Measurements from ENCODE around the gene TMEM167A.
"Not testable (repeated sequence)": the region's sequence is repeated elsewhere in the genome, so short reads cannot be mapped to it uniquely, and the experiment has no call there.

TMEM167A gene

GRCh38 chr5:83090169-83090568, 13.0 kb upstream of the TMEM167A start:
- DNase-seq (ENCODE audit: low read depth, low spot score), result no peak

- no peak for DNase-seq (ENCODE audit: low read depth, low spot score)
These were observed 7.9 kb upstream of the TMEM167A start for GRCh38 chr5:83085106-83085505.

- DNase-seq (ENCODE audit: low read depth, low spot score), result no peak
These were observed 7.1 kb upstream of the TMEM167A start for GRCh38 chr5:83084336-83084735.

GRCh38 chr5:83082750-83083149, 5.6 kb upstream of the TMEM167A start:
- no peak for DNase-seq (ENCODE audit: low read depth, low spot score)

- peak; percentile 9 for DNase-seq (ENCODE audit: low read depth, low spot score)
These were observed 568 bp upstream of the TMEM167A start for GRCh38 chr5:83077662-83078261.

GRCh38 chr5:83072966-83073365, 4.2 kb downstream of the TMEM167A start:
- DNase-seq (ENCODE audit: low read depth, low spot score), result no peak

- no peak for DNase-seq (ENCODE audit: low read depth, low spot score)
These were observed 5.7 kb downstream of the TMEM167A start for GRCh38 chr5:83071286-83072051.

- no peak for DNase-seq (ENCODE audit: low read depth, low spot score)
These were observed 7.9 kb downstream of the TMEM167A start for GRCh38 chr5:83069096-83069799.

- DNase-seq (ENCODE audit: low read depth, low spot score), result not testable (repeated sequence)
These were observed 9.8 kb downstream of the TMEM167A start for GRCh38 chr5:83067377-83067776.

GRCh38 chr5:83066548-83067110, 10.6 kb downstream of the TMEM167A start:
- peak; percentile 5 for DNase-seq (ENCODE audit: low read depth, low spot score)

GRCh38 chr5:83059341-83059740, 17.9 kb downstream of the TMEM167A start:
- no peak for DNase-seq (ENCODE audit: low read depth, low spot score)

- DNase-seq (ENCODE audit: low read depth, low spot score), result no peak
These were observed 18.5 kb downstream of the TMEM167A start for GRCh38 chr5:83058726-83059125.

- DNase-seq (ENCODE audit: low read depth, low spot score), result no peak
These were observed 22.0 kb downstream of the TMEM167A start for GRCh38 chr5:83055166-83055565.

- no peak for DNase-seq (ENCODE audit: low read depth, low spot score)
These were observed 26.4 kb downstream of the TMEM167A start for GRCh38 chr5:83050723-83051340.

- no peak for DNase-seq (ENCODE audit: low read depth, low spot score)
These were observed 27.8 kb downstream of the TMEM167A start for GRCh38 chr5:83049370-83049885.

GRCh38 chr5:83048811-83049210, 28.4 kb downstream of the TMEM167A start:
- no peak for DNase-seq (ENCODE audit: low read depth, low spot score)

GRCh38 chr5:83048277-83048676, 28.9 kb downstream of the TMEM167A start:
- DNase-seq (ENCODE audit: low read depth, low spot score), result no peak

GRCh38 chr5:83044926-83045325, 32.3 kb downstream of the TMEM167A start:
- DNase-seq (ENCODE audit: low read depth, low spot score), result no peak

GRCh38 chr5:83042507-83042906, 34.7 kb downstream of the TMEM167A start:
- DNase-seq (ENCODE audit: low read depth, low spot score), result no peak

GRCh38 chr5:83038924-83039323, 38.3 kb downstream of the TMEM167A start:
- no peak for DNase-seq (ENCODE audit: low read depth, low spot score)

- no peak for DNase-seq (ENCODE audit: low read depth, low spot score)
These were observed 40.1 kb downstream of the TMEM167A start for GRCh38 chr5:83036991-83037575.
